HG02759 (cell line): ENCODE results near the gene CDK17.
A peak's percentile ranks its signal among the peaks of the same experiment; 100 is the strongest.
"Not testable (repeated sequence)": the region's sequence is repeated elsewhere in the genome, so short reads cannot be mapped to it uniquely, and the experiment has no call there.

Experiments
- ATAC-seq: cut with Tn5 transposase; IDR thresholded peaks from one replicate; pipeline ENCODE4 v1.9.1; 2021; ENCODE audit warnings: mild to moderate bottlenecking, moderate library complexity; ENCODE audit not compliant: unreplicated experiment

The CDK17 gene

DNA sequence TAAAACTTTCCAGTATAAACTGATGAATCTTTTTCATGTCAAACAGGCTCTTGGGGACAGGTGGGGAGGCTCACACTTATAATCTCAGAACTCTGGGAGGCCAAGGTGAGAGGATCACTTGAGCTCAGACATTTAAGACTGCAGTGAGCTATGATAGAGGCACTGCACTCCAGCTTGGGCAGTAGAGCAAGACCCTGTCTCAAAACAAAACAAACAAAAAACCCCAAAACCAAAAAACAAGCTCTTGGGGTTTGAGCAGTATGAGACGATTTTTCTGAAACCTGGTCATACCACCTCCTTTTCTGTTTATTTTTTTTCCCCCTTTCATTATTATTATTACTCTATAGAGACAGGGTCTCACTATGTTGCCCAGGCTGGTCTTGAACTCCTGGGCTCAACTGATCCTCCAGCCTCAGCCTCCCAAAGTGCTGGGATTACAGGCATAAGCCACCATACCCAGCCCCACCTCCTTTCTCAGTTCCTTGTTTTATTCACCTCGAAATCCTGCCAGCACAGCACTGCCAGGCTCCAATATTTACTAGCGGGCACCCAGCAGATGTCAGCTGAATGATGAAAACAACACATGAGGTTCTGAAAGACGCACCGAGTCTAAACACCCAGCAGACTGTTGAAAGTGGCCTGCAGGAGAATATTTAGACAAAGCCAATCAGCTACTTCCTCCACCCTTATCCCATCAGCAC, 19.5 kb upstream of the CDK17 start:
- ATAC-seq = peak; percentile 73

- ATAC-seq = peak; percentile 60
Observed at GRCh38 chr12:96417688-96418087, 17.4 kb upstream of the CDK17 start.

GRCh38 chr12:96416033-96416799, 16.0 kb upstream of the CDK17 start:
- no peak for ATAC-seq

GRCh38 chr12:96414637-96415036, 14.4 kb upstream of the CDK17 start:
- no peak for ATAC-seq

DNA sequence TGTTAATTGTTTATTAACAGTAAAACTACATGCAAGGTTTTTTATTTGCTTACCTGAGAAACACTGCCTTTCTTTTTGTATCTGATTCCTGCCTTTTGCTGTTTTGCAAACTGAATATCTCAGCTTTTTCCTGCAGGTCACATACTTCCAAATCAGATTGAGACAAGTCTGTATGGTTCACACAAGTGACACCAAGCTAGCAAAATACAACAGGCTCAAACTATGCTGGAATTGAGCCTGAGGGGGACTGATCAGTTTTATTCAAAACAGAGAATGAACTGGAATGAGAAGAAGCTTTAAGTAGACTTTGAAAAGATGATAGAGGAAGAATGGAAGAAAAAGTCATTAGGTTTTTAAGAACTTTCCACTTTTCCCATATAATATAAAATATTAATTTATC, 12.2 kb upstream of the CDK17 start:
- no peak for ATAC-seq

DNA sequence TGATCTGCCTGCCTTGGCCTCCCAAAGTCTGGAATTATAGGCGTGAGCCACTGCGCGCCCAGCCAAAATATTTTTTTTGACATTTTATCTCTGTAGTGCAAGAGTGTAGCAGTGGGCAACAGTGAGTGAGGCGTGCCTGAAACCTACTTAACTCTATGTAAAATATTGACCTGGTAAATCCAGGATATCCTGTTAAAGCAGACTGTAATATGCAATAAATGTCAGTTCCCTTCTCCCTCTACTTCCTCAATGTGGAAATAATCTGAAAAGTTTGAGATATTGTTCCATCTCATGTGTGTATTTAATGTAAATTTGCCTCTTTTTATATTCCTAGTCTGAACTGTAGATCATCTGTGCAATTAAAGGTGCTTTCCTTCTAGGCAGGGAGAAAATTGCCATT, 9.5 kb upstream of the CDK17 start:
- no peak for ATAC-seq

GRCh38 chr12:96408993-96409392, 8.8 kb upstream of the CDK17 start:
- ATAC-seq = no peak

GRCh38 chr12:96407429-96408097, 7.3 kb upstream of the CDK17 start:
- ATAC-seq = peak; percentile 95

DNA sequence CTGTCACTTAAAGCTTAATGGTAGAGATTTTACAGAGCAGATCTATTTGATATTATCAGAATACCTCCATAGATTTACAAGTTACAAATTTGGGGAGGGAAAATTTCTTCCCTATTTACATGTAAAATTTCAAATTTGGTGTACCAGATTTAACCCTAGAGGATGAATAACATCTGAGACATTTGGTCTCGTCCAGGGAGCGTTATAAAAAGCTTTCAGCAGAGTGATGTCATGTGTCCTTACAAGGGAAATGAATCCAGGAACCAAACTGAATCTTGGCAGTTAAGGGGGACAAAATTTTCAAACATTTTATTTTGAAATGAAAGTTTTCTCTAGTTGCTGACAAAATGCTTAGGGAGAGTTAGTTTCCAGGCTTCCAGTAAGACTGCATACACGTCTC, 4.5 kb upstream of the CDK17 start:
- ATAC-seq = no peak

DNA sequence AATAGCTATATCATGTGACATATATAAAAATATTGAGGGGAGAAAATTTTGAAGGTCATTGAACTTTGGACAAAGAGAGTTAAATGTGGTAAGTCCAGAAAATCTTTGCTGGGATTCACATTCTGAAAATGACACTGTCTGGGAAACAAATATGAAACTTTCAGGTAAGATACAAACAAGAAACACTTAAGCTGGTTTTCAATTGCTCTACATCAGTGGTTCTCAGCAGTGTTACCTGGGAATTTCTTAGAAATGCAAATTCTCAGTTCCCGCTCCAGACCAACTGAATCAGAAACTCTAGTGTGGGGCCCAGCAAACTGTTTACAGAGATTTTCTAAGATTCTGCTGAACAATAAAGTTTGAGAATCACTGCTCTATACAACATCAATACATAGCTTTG, 3.6 kb upstream of the CDK17 start:
- no peak for ATAC-seq

- not testable (repeated sequence) for ATAC-seq
Observed at GRCh38 chr12:96402522-96402921, 2.3 kb upstream of the CDK17 start.

GRCh38 chr12:96402061-96402460, 1.8 kb upstream of the CDK17 start:
- no peak for ATAC-seq

- ATAC-seq = peak; percentile 24
Observed at GRCh38 chr12:96401076-96401871, 1.0 kb upstream of the CDK17 start.

DNA sequence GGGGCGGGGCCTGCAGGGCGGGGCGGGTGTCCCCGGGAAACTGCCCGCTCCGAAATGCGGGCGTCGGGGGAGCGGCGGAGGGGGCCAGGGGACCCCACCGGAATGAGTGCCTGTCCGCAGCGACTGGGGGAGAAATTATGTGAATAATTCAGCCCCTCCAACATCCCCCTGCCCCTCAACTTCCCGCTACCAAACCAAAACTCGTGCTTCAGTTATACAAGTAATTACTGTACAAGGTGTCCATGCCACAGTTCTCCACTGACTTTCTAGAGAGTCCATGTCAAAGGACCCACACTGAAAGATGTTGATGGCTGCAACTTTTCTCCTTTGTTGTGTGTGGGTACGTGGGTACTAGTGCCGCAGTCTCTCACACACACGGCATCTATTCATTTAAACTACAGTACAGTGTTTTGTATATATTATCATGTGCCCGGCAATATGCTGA, 414 bp upstream of the CDK17 start:
- ATAC-seq = peak; percentile 4

- ATAC-seq = peak; percentile 43
Observed at GRCh38 chr12:96399120-96399918, 920 bp downstream of the CDK17 start.

GRCh38 chr12:96398424-96399119, 1.7 kb downstream of the CDK17 start:
- no peak for ATAC-seq

DNA sequence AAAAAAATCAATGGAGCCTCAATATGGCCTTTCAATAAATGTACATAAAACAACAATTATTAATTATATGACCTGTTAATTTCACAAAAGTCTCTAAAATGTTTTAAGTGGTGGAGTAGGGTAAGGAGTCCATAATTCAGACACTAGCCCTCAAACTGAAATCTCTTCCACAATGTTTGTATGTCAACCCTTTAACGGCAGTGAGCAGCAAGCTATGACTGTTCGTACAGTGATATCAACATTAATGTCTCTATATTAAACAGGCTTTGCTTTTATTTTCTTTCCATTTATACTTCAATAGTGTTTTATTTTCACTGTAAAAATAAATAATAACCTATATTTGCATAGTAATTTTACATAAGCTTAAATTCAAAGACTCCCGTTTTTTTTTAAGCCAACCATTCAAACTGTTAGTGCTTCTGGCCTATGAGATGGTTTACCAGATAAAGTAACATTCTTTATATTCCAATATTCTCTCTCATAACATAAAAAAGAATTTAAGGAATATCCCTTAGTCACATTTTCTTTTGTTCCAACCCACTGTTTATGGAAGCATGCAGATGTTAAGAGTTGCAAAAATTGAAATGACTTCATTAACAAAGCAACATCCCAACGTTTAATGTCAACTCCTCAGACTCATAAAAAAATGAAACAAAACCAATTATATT, 2.3 kb downstream of the CDK17 start:
- ATAC-seq = no peak

DNA sequence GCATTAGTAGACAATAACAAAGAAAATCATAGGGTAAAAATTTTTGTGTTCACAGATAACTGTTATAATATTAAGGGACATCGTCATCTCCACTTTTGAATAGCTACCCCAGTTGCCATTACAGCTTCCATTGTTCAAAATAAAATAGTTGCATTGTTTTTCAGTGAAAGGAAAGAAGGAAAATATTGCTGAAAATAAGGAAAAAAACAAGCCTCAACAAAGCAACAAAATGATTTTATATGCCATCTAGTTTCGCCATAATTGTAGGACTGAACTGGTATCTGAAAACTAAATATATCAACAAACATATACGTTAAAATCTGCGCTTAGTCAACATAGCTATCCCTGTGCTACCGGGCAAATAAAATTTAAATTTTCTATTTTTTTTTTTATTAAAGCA, 3.3 kb downstream of the CDK17 start:
- ATAC-seq = no peak

DNA sequence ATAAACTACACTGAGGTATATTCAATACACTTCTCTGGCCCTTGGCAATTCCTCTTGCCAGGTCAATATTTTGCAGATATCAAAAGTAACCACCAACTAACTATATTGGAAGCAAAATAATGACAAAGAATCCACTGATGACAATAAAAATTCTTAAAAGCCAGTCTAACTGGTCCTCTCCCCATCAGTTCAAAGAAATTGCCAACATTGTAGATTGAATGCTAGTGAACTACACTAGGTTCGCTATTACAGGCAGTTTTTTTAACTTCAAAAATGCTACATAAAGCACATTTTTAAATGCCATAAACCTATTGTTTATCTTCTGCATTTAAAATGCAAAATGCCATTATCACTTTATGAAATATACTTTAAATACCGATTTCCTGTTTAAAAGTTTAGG, 4.0 kb downstream of the CDK17 start:
- ATAC-seq = no peak
